ENCODE data around the gene GHRHR. TPM values are rescaled to one million over a fixed set of nuclear protein-coding genes. Genes with fewer than 3 reads are reported as not detected.
A peak's percentile ranks its signal among the peaks of the same experiment; 100 is the strongest.

Gene GHRHR
- total and polyA plus RNA-seq, 2 experiments from 2014 or later = 12.2 TPM; not detected in 1

- no peak overlapping the region for H3K27ac ChIP-seq
- H3K36me3 ChIP-seq (replicated peaks; ENCODE audit: insufficient read depth, low read depth) = no peaks in the 10 kb centered on the region
- no peak overlapping the region for H3K4me3 ChIP-seq
- H3K9me2 ChIP-seq (replicated peaks; ENCODE audit: insufficient read depth) = no peaks in the 10 kb centered on the region
- H2AFZ ChIP-seq = no peak overlapping the region
- no peaks in the 10 kb centered on the region for H3K27me3 ChIP-seq
- no peaks in the 10 kb centered on the region for H4K20me1 ChIP-seq (ENCODE audit: insufficient read depth, poor library complexity, severe bottlenecking)
- peaks cover 18% of the 10 kb centered on the region for H3K4me1 ChIP-seq (ENCODE audit: insufficient read depth)
- WGBS (ENCODE audit: low lambda C conversion rate, missing lambda C conversion rate) = 91% methylated on average over 6 of the region's 6 CpGs
- no peak overlapping the region for H3K4me2 ChIP-seq
- DNase-seq (ENCODE audit: low spot score) = no peak
- no peaks in the 10 kb centered on the region for H3K79me2 ChIP-seq
- no peaks in the 10 kb centered on the region for H3K9me3 ChIP-seq (ENCODE audit: low read depth)
- TF ChIP-seq, protein P1, sequence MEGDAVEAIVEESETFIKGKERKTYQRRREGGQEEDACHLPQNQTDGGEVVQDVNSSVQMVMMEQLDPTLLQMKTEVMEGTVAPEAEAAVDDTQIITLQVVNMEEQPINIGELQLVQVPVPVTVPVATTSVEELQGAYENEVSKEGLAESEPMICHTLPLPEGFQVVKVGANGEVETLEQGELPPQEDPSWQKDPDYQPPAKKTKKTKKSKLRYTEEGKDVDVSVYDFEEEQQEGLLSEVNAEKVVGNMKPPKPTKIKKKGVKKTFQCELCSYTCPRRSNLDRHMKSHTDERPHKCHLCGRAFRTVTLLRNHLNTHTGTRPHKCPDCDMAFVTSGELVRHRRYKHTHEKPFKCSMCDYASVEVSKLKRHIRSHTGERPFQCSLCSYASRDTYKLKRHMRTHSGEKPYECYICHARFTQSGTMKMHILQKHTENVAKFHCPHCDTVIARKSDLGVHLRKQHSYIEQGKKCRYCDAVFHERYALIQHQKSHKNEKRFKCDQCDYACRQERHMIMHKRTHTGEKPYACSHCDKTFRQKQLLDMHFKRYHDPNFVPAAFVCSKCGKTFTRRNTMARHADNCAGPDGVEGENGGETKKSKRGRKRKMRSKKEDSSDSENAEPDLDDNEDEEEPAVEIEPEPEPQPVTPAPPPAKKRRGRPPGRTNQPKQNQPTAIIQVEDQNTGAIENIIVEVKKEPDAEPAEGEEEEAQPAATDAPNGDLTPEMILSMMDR (IDR thresholded peaks at IDR 0.05; ENCODE audit: poor library complexity) = no peak
These were observed 28.8 kb upstream of the GHRHR start for GRCh38 chr7:30934732-30935568.

DNA sequence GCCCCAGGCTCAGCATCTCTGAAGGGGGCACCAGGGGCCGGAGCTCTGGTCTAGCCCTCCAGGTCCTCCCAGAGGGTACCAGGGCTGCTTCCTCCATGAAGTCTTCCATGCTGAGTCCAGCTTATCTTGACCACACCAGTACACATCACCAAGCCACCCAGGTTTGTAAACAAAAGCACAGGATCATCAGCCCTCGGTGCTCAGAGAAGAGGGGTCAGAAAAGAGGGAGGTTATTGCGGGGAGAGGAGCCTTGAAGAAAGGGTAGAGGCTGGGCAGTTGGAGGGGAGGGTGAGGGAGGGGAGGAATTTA lies 28.2 kb upstream of the GHRHR start:
- Histone ChIP-seq H3K4me3 (no peak overlapping the region), H2AFZ (no peak overlapping the region), H3K27ac (no peak overlapping the region), H3K9me2 (replicated peaks; ENCODE audit: insufficient read depth) (no peaks in the 10 kb centered on the region), H3K36me3 (replicated peaks; ENCODE audit: insufficient read depth, low read depth) (no peaks in the 10 kb centered on the region), H3K4me1 (ENCODE audit: insufficient read depth) (peaks cover 18% of the 10 kb centered on the region), H3K4me2 (no peak overlapping the region), H3K9me3 (ENCODE audit: low read depth) (no peaks in the 10 kb centered on the region), H3K79me2 (no peaks in the 10 kb centered on the region), H3K27me3 (no peaks in the 10 kb centered on the region), H4K20me1 (ENCODE audit: insufficient read depth, poor library complexity, severe bottlenecking) (no peaks in the 10 kb centered on the region)
- peak; percentile 2 for DNase-seq (ENCODE audit: low spot score)
- TF ChIP-seq, protein P1 (IDR thresholded peaks at IDR 0.05; ENCODE audit: poor library complexity) = no peak
- TF ChIP-seq EZH2 (IDR thresholded peaks at IDR 0.05; ENCODE audit: borderline replicate concordance) = no peak
- TF ChIP-seq EZH2phosphoT487 (IDR thresholded peaks at IDR 0.05; ENCODE audit: low read depth, severe bottlenecking, unreplicated experiment) = no peak
- WGBS (ENCODE audit: low lambda C conversion rate, missing lambda C conversion rate) = 77% methylated on average over 3 of the region's 3 CpGs

DNA sequence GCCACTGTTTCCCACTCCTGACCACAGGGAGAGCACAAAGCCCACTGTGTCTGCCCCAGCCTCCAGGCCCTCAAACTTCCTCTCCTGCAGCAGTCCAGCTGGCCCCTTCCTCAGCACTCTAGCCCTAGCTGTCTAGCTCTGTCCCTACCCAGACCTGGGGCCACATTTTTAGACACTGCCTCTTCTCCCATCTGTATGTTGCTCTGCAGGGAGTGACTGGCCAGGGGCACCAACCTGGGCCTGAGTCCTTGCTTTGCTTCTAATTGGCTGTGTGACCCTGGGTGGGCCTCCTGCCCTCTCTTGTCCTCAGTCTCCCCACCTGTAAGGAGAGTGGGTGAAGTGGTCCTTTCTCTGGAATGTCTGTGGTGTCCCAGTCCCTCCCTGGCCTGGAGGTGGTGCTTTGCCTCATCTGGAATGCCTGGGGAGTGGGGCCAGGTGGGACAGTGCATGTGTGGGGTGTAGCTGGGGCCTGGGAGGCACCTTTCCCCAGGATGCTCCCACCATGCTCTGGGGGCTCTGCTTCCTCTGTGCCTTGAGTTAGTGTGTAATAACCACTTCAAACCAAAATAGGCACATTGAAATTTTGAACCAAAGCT lies 27.0 kb upstream of the GHRHR start:
- Histone ChIP-seq H4K20me1 (ENCODE audit: insufficient read depth, poor library complexity, severe bottlenecking) (no peaks in the 10 kb centered on the region), H3K4me3 (no peak overlapping the region), H3K36me3 (replicated peaks; ENCODE audit: insufficient read depth, low read depth) (no peaks in the 10 kb centered on the region), H3K9me2 (replicated peaks; ENCODE audit: insufficient read depth) (no peaks in the 10 kb centered on the region), H3K27ac (no peak overlapping the region), H3K9me3 (ENCODE audit: low read depth) (no peaks in the 10 kb centered on the region), H2AFZ (no peak overlapping the region), H3K79me2 (no peaks in the 10 kb centered on the region), H3K4me1 (ENCODE audit: insufficient read depth) (peaks cover 12% of the 10 kb centered on the region), H3K4me2 (no peak overlapping the region), H3K27me3 (no peaks in the 10 kb centered on the region)
- no peak for DNase-seq (ENCODE audit: low spot score)
- TF ChIP-seq EZH2 (IDR thresholded peaks at IDR 0.05; ENCODE audit: borderline replicate concordance) (no peak), EZH2phosphoT487 (IDR thresholded peaks at IDR 0.05; ENCODE audit: low read depth, severe bottlenecking, unreplicated experiment) (no peak)
- TF ChIP-seq, protein P1 (IDR thresholded peaks at IDR 0.05; ENCODE audit: poor library complexity) = no peak

All from hepatocyte (in vitro differentiated cells).